GM23338 (cell line): ENCODE data around the gene WASL. TPM values are rescaled to one million over a fixed set of nuclear protein-coding genes. Genes with fewer than 3 reads are reported as not detected.

Experiments
- ATAC-seq: fragments of 200-7000 bp; cut with Tn5 transposase; 3 replicates; pipeline ENCODE4 v1.9.1; 2020
- DNase-seq: peaks from one replicate; pipeline ENCODE4 v3.0.0-alpha.2; 2015; ENCODE audit warnings: low spot score
- H2AFZ ChIP-seq: fragments of 200-600 bp; sonication (generic); 2 replicates; pipeline ENCODE4 v1.8.0; 2016; ENCODE audit warnings: antibody characterized with exemption, mild to moderate bottlenecking, moderate library complexity
- H3F3A ChIP-seq: fragments of 200-600 bp; sonication (generic); replicated peaks from 2 replicates; pipeline ENCODE4 v1.8.0; 2017; ENCODE audit warnings: antibody characterized with exemption, mixed run types, low read depth
- H3K27ac ChIP-seq: fragments of 200-600 bp; sonication (generic); 2 replicates; pipeline ENCODE4 v1.6.1; 2016; ENCODE audit warnings: low read depth
- H3K27me3 ChIP-seq: fragments of 200-600 bp; sonication (generic); 2 replicates; pipeline ENCODE4 v1.8.0; 2016; ENCODE audit warnings: mild to moderate bottlenecking, mixed run types, moderate library complexity; ENCODE audit not compliant: insufficient read depth
- H3K36me3 ChIP-seq: fragments of 200-600 bp; sonication (generic); 2 replicates; pipeline ENCODE4 v1.8.0; 2016; ENCODE audit warnings: mild to moderate bottlenecking; ENCODE audit not compliant: insufficient read depth
- H3K4me1 ChIP-seq: fragments of 200-600 bp; sonication (generic); 2 replicates; pipeline ENCODE4 v1.8.0; 2016; ENCODE audit warnings: mild to moderate bottlenecking, moderate library complexity; ENCODE audit not compliant: insufficient read depth
- H3K4me2 ChIP-seq: fragments of 200-600 bp; sonication (generic); 2 replicates; pipeline ENCODE4 v1.7.1; 2017; ENCODE audit warnings: mixed run types
- H3K4me3 ChIP-seq: fragments of 200-600 bp; sonication (generic); 2 replicates; pipeline ENCODE4 v1.6.1; 2016; ENCODE audit warnings: mixed run types
- H3K79me2 ChIP-seq: fragments of 200-600 bp; sonication (generic); replicated peaks from 2 replicates; pipeline ENCODE4 v1.8.0; 2017; ENCODE audit warnings: mild to moderate bottlenecking; ENCODE audit not compliant: insufficient read depth
- H3K9me2 ChIP-seq: fragments of 200-600 bp; sonication (generic); 2 replicates; pipeline ENCODE4 v1.8.0; 2017; ENCODE audit not compliant: insufficient read depth
- H4K20me1 ChIP-seq: fragments of 200-600 bp; sonication (generic); replicated peaks from 2 replicates; pipeline ENCODE4 v1.8.0; 2017; ENCODE audit warnings: mild to moderate bottlenecking; ENCODE audit not compliant: insufficient read depth
- H3K27ac Mint-ChIP-seq: 2 replicates; pipeline ENCODE4 v1.8.0; 2020; ENCODE audit warnings: inconsistent platforms, mild to moderate bottlenecking, moderate library complexity, mixed read lengths
- H3K27me3 Mint-ChIP-seq: 3 replicates; pipeline ENCODE4 v1.8.0; 2022; ENCODE audit warnings: low read depth, mild to moderate bottlenecking, moderate library complexity, mixed read lengths, inconsistent platforms; ENCODE audit not compliant: insufficient read depth, poor library complexity
- H3K36me3 Mint-ChIP-seq: 3 replicates; pipeline ENCODE4 v1.8.0; 2021; ENCODE audit warnings: low read depth, mild to moderate bottlenecking, inconsistent platforms, moderate library complexity, mixed read lengths
- H3K4me1 Mint-ChIP-seq: 3 replicates; pipeline ENCODE4 v1.8.0; 2020; ENCODE audit warnings: mild to moderate bottlenecking, inconsistent platforms, mixed read lengths
- H3K4me3 Mint-ChIP-seq: 3 replicates; pipeline ENCODE4 v1.8.0; 2021; ENCODE audit warnings: moderate library complexity, mild to moderate bottlenecking, inconsistent platforms, mixed read lengths
- H3K9me3 Mint-ChIP-seq: 3 replicates; pipeline ENCODE4 v1.8.0; 2020; ENCODE audit warnings: moderate library complexity, mild to moderate bottlenecking, inconsistent platforms, mixed read lengths
- STAT1 ChIP-seq: IDR thresholded peaks from one replicate; pipeline ENCODE4 v1.6.1; 2016; ENCODE audit warnings: antibody characterized with exemption; ENCODE audit not compliant: unreplicated experiment
- ZNF114 ChIP-seq: fragments of 250-450 bp; sonication (Bioruptor Pico); IDR thresholded peaks from 2 replicates; pipeline ENCODE4 v1.5.0; 2020; ENCODE audit warnings: mild to moderate bottlenecking, moderate library complexity
- ZNF331 ChIP-seq: fragments of 250-450 bp; sonication (Bioruptor Pico); IDR thresholded peaks from 2 replicates; pipeline ENCODE4 v1.5.0; 2020; ENCODE audit warnings: low read depth, mild to moderate bottlenecking, moderate library complexity
- polyA plus RNA-seq: library from polyadenylated mRNA; unstranded; fragments of >200 nt; fragmentation: Nextera tagmentation; extraction: Ambion mirVana; gene quantifications from 2 replicates; pipeline ENCODE4 v1.2.1, GENCODE V29; 2016
- total RNA-seq: library from RNA; depleted of rRNA; stranded (reverse); fragments of >200 nt; shearing (Covaris generic); gene quantifications from 2 replicates; pipeline ENCODE4 v1.2.3, GENCODE V29; 2014
- TF ChIP-seq, protein P1 (sequence below): IDR thresholded peaks from one replicate; pipeline ENCODE4 v1.6.1; 2018; ENCODE audit warnings: antibody characterized with exemption; ENCODE audit not compliant: unreplicated experiment
- TF ChIP-seq, protein P2 (sequence below): fragments of 250-450 bp; sonication (Bioruptor Pico); IDR thresholded peaks from 2 replicates; pipeline ENCODE4 v1.5.0; 2020; ENCODE audit warnings: mild to moderate bottlenecking, moderate library complexity

WASL gene
- total and polyA plus RNA-seq, 2 experiments from 2014 or later: 36.4 to 45.3 TPM

DNA sequence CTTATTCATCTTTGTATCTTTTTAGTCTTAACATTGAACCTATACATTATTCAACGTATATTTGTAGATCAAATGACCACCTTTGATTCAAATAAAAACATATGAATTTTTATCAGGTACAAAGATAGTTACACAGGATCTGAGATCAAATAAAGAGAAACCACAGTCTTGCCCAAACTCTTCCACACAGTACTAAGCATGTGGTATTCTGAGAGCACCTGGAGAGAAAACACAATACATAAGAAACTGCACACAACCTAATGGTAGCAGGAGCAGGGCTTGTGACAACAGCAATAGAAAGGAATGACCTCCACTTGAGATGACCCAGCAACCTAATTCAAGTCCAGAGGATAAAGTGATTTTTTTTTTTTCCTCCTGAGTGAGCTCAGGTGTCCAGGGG, 6.5 kb upstream of the WASL start (continued):
- TF ChIP-seq, protein P1, sequence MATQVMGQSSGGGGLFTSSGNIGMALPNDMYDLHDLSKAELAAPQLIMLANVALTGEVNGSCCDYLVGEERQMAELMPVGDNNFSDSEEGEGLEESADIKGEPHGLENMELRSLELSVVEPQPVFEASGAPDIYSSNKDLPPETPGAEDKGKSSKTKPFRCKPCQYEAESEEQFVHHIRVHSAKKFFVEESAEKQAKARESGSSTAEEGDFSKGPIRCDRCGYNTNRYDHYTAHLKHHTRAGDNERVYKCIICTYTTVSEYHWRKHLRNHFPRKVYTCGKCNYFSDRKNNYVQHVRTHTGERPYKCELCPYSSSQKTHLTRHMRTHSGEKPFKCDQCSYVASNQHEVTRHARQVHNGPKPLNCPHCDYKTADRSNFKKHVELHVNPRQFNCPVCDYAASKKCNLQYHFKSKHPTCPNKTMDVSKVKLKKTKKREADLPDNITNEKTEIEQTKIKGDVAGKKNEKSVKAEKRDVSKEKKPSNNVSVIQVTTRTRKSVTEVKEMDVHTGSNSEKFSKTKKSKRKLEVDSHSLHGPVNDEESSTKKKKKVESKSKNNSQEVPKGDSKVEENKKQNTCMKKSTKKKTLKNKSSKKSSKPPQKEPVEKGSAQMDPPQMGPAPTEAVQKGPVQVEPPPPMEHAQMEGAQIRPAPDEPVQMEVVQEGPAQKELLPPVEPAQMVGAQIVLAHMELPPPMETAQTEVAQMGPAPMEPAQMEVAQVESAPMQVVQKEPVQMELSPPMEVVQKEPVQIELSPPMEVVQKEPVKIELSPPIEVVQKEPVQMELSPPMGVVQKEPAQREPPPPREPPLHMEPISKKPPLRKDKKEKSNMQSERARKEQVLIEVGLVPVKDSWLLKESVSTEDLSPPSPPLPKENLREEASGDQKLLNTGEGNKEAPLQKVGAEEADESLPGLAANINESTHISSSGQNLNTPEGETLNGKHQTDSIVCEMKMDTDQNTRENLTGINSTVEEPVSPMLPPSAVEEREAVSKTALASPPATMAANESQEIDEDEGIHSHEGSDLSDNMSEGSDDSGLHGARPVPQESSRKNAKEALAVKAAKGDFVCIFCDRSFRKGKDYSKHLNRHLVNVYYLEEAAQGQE: no peak
- TF ChIP-seq, protein P2, sequence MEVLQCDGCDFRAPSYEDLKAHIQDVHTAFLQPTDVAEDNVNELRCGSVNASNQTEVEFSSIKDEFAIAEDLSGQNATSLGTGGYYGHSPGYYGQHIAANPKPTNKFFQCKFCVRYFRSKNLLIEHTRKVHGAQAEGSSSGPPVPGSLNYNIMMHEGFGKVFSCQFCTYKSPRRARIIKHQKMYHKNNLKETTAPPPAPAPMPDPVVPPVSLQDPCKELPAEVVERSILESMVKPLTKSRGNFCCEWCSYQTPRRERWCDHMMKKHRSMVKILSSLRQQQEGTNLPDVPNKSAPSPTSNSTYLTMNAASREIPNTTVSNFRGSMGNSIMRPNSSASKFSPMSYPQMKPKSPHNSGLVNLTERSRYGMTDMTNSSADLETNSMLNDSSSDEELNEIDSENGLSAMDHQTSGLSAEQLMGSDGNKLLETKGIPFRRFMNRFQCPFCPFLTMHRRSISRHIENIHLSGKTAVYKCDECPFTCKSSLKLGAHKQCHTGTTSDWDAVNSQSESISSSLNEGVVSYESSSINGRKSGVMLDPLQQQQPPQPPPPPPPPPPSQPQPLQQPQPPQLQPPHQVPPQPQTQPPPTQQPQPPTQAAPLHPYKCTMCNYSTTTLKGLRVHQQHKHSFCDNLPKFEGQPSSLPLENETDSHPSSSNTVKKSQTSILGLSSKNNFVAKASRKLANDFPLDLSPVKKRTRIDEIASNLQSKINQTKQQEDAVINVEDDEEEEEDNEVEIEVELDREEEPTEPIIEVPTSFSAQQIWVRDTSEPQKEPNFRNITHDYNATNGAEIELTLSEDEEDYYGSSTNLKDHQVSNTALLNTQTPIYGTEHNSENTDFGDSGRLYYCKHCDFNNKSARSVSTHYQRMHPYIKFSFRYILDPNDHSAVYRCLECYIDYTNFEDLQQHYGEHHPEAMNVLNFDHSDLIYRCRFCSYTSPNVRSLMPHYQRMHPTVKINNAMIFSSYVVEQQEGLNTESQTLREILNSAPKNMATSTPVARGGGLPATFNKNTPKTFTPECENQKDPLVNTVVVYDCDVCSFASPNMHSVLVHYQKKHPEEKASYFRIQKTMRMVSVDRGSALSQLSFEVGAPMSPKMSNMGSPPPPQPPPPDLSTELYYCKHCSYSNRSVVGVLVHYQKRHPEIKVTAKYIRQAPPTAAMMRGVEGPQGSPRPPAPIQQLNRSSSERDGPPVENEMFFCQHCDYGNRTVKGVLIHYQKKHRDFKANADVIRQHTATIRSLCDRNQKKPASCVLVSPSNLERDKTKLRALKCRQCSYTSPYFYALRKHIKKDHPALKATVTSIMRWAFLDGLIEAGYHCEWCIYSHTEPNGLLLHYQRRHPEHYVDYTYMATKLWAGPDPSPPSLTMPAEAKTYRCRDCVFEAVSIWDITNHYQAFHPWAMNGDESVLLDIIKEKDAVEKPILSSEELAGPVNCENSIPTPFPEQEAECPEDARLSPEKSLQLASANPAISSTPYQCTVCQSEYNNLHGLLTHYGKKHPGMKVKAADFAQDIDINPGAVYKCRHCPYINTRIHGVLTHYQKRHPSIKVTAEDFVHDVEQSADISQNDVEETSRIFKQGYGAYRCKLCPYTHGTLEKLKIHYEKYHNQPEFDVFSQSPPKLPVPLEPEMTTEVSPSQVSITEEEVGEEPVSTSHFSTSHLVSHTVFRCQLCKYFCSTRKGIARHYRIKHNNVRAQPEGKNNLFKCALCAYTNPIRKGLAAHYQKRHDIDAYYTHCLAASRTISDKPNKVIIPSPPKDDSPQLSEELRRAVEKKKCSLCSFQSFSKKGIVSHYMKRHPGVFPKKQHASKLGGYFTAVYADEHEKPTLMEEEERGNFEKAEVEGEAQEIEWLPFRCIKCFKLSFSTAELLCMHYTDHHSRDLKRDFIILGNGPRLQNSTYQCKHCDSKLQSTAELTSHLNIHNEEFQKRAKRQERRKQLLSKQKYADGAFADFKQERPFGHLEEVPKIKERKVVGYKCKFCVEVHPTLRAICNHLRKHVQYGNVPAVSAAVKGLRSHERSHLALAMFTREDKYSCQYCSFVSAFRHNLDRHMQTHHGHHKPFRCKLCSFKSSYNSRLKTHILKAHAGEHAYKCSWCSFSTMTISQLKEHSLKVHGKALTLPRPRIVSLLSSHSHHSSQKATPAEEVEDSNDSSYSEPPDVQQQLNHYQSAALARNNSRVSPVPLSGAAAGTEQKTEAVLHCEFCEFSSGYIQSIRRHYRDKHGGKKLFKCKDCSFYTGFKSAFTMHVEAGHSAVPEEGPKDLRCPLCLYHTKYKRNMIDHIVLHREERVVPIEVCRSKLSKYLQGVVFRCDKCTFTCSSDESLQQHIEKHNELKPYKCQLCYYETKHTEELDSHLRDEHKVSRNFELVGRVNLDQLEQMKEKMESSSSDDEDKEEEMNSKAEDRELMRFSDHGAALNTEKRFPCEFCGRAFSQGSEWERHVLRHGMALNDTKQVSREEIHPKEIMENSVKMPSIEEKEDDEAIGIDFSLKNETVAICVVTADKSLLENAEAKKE: no peak

DNA sequence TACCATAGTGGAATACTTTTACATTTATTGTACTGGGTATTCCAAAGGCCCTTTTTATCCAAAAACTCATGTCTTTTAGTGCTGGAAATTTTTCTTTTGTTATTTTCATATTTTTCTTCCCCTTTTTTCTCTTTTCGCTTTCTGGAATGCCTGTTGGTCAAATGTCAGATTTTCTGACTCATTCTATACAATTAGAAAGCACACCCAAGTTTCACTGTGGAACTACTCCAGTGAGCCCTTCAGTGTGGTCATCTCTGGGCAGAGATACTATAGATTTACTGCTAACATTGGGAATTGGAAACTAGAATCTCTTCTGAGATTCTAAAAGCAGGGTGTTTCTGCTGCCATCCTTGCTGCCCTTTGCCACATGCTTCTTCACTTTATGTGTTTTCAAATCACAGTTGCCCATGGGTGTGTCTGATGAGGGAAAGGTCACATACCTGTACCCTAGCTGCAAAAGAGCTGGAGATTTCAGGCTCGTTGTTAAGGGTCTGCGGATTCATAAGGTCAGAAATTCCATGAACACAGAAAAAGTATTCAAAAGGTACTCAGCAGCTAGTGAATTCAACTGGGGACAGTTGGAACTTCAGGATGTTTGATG, 5.6 kb upstream of the WASL start:
- H3K27me3 Mint-ChIP-seq: no peaks in the 10 kb centered on the region
- H3K4me3 Mint-ChIP-seq: no peak overlapping the region
- Histone ChIP-seq H3K27me3 (no peaks in the 10 kb centered on the region), H3K79me2 (peaks cover 23% of the 10 kb centered on the region), H4K20me1 (no peaks in the 10 kb centered on the region), H3K9me2 (no peaks in the 10 kb centered on the region), H3K4me2 (no peak overlapping the region), H2AFZ (no peak overlapping the region), H3F3A (peaks cover 5% of the 10 kb centered on the region), H3K36me3 (no peaks in the 10 kb centered on the region), H3K4me3 (no peak overlapping the region), H3K4me1 (peaks cover 41% of the 10 kb centered on the region), H3K27ac (no peak overlapping the region)
- no peak for ATAC-seq
- H3K36me3 Mint-ChIP-seq: no peaks in the 10 kb centered on the region
- no peak for DNase-seq
- H3K27ac Mint-ChIP-seq: peak overlapping the region; percentile 70; the same call in 1 of the 2 replicates
- H3K4me1 Mint-ChIP-seq: peaks cover 39% of the 10 kb centered on the region
- H3K9me3 Mint-ChIP-seq: no peaks in the 10 kb centered on the region
- TF ChIP-seq ZNF114: no peak
- TF ChIP-seq, protein P2: no peak
- TF ChIP-seq STAT1: no peak
- no peak for TF ChIP-seq ZNF331
